Islet precursor cell (in vitro differentiated cells): Measurements from ENCODE around the gene GARNL3.

Source experiments
- DNase-seq: peaks from one replicate; pipeline ENCODE4 v3.0.0-alpha.2; 2018

The GARNL3 gene, protein sequence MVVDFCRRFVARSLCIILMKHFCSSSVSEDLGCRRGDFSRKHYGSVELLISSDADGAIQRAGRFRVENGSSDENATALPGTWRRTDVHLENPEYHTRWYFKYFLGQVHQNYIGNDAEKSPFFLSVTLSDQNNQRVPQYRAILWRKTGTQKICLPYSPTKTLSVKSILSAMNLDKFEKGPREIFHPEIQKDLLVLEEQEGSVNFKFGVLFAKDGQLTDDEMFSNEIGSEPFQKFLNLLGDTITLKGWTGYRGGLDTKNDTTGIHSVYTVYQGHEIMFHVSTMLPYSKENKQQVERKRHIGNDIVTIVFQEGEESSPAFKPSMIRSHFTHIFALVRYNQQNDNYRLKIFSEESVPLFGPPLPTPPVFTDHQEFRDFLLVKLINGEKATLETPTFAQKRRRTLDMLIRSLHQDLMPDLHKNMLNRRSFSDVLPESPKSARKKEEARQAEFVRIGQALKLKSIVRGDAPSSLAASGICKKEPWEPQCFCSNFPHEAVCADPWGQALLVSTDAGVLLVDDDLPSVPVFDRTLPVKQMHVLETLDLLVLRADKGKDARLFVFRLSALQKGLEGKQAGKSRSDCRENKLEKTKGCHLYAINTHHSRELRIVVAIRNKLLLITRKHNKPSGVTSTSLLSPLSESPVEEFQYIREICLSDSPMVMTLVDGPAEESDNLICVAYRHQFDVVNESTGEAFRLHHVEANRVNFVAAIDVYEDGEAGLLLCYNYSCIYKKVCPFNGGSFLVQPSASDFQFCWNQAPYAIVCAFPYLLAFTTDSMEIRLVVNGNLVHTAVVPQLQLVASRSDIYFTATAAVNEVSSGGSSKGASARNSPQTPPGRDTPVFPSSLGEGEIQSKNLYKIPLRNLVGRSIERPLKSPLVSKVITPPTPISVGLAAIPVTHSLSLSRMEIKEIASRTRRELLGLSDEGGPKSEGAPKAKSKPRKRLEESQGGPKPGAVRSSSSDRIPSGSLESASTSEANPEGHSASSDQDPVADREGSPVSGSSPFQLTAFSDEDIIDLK

DNA sequence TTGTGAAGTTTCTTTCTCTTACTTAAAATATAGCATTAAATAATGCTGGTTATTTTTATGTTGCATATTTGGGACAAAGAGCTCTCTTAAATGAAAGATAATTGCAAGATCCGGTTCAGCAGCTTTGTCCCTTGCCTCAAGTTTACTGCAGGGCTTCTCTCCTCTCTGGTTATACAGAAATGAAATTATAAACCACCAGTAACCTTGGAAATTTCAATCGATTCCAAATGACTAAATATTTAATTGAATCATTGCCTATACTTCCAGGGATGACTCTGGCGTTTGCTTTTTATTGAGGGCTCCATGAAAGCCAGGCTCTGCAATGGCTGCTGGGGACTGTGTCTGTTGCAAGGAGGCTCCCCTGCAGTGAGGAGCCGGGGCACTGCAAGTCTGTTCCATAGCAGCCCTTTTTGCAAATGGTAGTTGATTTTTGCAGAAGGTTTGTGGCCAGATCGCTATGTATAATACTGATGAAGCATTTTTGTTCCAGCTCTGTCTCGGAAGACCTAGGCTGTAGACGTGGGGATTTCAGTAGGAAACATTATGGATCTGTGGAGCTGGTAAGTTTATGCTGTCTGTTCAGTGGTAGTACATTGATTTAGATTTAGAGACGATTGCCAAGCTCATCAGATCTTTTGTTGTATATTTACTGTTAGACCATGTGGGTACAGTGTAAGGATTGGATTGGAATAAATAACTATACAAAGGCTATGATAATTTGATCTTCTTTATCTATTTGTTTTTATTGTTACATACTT is at the start of gene GARNL3:
Gene GARNL3, plus strand, starts transcription at position 313 of the 758 bp plus-strand sequence. Its CDS starts 104 bp downstream, at position 417.
- no peak for DNase-seq

DNA sequence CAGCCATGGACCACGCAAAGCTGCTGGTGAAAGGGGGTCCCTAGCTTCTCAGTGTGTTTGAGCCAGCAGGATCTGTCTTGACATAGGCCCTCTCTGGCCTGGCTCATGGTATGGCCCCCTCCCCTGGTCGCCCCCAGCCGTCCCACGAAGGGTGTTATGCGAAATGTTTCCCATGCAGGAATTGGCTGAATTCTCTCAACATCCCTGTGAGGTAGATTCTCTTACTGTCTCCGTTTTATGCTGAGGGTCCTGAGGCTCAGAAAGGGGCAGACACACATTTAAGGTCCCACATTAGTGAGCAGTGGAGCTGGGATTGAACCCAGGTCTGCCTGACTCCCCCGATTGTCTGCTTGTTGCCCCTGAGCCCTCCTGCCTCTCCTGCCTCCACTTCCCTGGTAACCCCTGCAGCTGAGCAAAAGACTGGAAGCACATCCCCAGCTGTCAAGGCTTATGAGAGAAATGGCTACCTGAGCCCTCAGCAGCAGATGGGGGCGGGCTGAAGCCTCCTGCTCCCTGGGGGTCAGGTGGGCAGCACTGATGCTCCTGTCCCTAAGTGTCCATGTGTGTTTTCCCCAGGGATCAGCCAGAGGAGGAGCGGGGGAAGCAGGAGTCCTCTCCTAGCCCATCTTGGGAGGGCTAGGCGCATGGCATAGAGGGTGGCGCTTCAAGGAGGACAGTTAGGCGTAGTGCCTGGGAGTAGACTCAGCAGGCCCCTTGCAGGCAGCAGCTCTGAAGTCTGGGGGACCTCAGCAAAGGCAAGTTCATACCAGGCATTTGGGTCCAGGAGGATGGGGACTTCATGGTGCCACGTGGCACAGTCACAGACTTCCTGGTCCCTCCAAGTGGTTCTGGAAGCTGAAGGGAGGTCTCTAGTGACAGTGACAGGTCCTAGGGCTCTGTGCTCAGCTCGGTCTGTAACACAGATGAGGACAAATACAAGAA is 49.0 kb upstream of the GARNL3 start:
- DNase-seq, result peak; percentile 50

DNA sequence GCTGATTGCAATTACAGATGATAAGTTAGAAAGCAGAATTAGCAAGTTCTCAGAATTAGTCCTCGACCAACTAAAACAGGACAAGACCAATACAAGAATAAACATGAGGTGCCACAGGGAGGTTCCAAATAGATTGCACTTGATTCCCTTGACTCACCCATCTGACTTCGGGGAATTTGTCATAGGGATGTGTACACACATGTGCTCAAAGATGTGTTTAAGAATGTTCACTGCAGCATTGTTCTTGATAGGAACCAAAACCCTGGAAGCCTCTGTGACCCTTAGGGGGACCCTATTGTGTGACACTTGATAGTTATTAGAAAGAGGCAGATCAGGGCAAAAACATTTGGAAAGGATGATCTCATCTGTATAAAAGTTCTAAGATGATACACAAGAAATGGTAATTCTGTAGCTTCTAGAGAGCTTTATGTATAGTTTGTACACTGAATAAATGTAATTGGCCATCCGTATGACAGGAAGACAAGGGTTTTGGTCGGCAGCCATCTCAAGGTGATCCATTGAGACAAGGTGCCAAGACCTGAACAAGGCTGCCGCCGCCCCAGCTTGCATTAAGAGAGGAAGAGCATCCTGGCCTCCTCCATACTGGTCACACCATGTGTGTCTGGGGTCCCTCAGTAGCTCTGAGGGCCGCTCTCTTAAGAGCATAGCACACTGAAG is 48.2 kb upstream of the GARNL3 start:
- DNase-seq, result peak; percentile 13

DNA sequence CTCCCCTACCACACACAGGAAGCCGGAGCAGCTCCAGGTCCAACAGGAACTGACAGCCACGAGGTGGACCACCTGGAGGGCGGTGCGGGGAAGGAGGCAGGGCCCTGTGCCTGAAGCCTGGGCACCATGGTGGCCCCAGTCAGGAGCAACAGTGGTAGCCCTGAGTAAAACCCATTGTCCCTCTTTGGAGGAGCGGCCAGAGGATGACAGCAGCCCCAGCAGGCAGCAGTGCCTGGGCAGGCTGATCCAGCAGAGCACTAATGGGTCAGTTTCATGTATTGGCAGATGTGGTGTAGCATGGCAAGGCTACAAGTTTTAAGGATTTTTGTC is 47.7 kb upstream of the GARNL3 start:
- DNase-seq, result peak; percentile 40

DNA sequence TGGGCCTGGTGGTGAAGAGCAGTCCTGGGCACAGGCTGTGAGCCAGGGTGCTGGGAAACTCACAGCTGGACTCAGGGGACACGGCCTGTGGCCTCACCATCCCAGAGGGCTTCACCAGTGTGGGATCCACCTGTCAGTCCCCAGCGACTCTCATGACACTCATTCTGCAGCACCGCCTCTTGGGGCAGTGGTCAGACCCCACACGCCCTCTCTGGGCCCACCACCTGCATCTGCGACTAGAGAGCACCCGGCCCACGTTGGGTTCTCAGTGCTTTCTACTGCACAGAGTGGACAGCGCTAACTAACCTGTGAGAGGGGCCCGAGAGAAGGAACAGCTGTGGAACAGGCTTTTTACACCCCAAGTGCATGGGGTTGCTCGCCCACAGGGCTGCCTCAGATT is 45.8 kb upstream of the GARNL3 start:
- peak; percentile 54 for DNase-seq

DNA sequence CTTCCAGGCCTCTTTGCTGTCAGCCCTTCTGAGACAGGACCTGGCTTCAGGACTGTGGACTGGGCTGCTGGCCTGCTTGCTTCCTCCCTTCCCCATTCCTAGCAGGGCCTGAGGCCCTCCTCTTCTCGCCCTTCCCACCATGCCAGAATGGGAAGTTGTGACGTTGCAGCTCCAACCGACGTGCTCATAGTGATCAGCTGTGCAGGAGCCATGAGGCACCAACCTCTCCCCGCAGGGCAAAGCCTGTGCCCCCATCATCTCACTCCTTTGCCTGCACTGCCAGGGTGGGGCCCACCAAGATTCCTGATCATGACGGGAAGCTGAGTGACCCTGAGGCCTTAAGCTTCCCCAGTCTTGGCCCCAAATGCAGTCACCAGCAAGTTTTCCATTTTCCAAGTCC is 45.1 kb upstream of the GARNL3 start:
- no peak for DNase-seq

DNA sequence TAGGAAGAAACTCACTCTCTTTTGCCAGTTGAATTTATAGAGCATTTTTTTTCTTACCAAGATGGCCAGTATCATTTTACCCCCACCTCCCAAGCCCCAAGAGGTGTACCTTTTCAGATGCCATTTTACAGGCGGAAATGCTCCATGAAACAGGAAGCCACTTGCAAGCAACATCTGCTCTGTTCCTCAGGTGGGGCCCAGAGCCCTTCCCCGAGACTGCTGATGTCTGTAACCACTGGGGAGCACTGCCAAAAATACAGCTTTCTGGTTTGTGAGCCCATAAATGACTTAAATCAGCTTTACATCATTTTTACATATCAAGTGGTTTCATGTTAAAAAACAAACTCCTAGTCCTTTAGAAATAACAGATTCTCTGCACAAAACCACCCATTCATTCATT is 42.9 kb upstream of the GARNL3 start:
- peak; percentile 33 for DNase-seq

DNA sequence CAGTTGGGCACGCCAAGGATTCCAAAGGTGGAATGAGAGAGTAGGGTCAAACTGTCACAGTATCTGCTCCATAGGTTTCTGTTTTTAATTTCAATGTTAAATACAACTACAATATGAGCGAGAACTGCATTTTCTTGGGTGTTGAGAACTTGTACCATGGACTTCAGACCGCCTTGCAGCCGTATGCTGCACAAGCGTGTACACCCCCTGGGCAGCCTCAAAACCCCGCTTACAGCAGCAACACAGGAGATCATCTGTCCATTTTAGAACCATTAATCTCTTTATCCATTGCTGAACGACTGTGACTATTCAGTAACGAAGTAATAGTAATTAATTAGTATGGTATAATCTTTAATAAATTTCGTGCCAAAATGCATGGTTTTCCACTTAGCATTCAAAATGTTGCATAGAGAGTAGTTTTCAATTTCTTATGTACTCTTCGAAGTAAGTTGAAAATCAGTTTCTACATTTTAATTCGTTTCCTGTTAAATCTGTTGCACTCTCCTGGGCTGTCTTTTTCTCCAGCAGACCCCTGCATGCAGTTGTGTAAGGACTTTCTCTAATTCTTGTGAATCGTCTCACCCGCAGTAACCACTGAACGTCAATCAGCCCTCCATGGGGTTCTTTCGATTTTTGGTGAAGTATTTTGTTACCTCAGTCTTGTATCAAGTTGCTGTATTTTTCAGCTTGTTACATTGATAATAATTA is 42.0 kb upstream of the GARNL3 start:
- DNase-seq, result peak; percentile 14

DNA sequence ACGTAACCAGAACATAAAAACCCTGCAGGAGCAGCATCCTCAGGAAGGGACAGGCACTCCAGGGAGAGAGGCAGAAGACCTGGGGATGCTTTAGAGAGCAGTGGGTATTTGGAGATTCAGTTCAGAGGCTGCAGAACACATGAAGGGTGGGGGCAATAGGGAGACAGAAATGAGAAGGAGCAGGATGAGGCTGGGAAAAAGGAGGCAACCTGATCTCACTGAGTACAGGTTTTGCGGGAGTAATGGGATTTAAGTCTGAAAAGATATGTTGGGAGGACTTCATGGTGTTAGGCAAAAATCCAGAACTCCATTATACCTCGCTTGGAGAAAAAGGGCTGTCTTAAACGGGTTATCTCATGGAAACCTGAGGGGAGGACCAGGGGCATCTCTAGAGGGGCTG is 41.3 kb upstream of the GARNL3 start:
- peak; percentile 25 for DNase-seq

DNA sequence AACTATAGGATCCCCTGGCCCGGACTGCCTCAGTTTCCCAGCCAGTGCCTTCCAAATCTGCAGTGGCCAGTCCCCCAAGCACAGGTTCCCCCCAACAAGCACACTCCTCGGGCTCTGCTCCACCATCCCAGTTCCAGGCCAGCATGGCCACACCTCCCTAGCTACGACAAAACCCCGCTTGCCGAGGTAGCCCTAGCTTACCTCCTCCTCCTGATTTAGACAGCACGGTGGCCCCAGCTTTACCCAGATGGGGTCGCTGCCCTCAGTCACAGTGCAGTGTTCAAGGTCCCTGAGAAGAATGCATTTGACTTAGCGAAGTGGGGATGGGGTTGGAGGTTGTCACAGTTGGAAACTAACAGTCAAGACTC is 40.8 kb upstream of the GARNL3 start:
- DNase-seq, result no peak

DNA sequence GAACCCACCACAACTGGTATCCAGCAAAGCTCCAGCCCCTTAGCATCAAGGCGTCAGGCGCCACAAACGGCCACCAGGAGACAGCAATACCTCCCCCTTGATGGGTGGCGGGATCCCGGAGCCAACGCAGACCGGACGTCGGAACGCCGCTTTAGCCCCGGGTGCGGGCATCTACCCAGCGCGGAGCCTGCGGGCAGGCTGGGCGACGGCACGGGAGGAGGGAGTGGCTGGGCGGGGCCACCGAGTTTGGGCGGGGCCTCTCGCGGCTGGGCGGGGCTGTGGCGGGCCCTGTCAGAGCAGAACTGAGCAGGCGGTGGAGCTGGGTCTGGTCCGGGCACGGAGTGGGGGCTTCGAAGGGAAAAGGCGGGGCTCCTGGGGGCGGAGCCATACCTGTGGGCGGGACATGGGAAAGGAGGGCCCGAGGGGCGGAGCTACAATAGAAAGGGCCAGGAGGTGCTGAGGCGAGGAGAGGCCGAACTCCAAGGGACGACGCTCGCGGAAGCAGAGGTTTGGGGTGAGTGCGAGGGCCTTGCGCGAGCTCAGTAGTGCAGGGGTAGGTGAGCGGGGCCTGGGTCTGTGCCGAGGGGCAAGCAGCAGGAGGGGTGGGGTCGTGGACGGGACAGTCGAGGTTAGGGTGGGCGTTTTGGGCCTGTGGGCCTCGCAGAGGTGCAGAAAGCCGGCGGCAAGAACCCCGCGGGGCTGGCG is 40.2 kb upstream of the GARNL3 start:
- DNase-seq, result peak; percentile 97

DNA sequence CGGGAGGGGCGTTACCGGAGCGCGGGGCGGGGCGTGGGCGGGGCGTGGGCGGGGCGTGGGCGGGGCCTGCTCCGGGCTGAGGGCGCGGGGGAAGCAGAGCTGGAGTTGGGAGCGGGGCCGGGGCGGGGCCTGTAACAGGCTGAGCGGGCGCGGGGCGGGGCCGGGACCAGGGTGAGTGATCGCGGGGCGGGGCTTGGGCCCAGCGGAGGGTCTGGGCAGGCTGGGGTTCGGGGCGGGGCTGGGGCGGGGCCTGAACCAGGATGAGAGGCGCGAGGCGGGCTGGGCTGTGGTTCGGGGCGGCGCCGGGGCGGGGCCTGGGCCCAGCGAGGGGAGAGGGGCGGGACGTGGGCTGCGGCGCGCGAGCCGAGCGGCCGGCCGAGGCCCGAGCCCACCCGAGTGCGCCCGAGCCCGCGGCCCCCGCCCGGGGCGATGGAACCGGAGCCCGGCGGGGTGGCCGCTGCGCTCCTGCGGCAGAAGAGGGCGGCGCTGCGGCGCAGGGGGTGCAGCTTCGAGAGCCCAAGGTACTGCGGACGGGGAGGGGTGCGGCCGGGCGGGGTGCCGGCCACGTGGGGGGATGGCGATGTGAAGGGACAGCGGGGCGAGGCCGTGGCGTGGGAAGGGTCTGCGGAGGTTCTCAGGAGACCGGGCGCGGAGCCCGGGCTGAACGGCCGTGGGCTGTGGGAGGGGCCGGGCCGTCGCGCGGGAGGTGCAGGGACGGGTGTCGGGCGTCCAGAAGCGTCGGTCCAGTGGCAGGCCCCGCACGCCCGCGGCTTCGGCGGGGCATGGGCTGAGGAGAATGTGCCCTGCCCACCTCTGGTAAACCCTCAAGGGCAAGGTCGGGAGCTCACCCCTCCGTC is 39.5 kb upstream of the GARNL3 start:
- DNase-seq, result peak; percentile 96

DNA sequence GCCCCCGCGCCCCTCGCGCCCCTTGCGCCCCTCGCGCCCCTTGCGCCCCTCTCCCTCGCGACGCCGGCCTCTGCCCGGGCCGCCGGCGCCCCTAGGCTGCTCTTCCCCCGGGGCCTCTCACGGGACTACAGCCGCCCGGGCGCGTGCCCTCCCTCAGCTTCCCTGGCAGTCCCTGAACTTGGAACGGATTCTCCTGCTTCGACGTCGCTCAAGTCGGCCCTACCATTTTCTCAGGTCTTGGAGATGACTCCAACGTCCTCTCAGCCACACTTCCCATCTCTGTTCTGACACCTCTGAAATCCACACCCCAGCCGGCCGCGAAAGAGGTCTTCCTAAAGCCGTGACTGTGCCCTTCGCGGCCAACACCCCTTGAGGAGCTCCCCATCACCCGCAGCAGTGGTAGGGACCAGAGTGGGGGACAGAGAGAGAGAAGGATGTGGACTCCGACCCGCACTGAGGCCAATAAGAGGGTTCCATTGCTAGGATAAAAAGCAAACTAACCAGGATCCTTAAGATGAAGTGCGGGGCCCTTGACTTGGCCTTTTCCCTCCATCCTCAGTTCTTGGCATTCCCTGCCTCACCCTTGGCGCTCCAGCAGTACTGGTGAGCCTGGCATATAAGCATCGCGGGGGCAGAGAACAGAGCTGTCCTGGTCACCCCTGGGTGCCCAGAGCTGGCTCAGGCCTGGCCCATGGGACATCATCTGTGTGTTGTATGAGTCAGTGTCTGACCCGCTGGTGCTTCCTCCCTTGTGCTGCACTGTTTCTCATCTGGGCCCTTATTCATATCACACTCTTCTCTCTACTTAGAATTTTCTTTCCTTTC is 38.6 kb upstream of the GARNL3 start:
- DNase-seq, result peak; percentile 49

DNA sequence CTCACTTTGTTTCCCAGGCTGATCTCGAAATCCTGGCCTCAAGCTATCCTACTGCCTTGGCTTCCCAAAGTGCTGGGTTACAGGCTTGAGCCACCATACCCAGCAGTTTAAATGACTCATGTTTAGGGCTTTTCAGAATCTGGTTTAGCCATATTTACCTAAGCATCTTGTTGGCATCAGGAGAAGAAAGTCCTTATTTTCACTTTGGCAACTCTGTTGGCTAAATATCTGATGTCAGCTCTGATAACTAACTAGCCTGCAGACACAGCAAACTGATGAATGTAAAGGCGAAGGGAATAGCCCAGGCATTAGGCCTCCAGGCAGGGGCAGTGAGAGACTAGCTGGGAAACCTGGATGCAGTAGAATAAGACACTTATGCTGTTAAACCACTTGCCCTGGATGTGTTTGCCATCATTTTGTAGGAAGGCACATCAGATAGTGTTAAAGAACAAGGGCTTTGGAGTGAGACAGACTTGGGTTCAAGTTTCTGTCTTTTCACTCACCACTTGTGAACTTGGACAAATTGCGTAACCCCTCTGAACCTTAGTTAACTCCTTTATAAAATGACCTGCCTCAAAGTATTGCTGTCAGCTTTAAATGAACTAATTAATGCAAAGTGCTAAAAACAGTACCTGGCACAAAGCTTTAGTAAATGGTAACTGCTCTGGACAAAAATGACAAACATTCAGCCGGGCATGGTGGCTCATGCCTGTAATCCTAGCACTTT is 34.7 kb upstream of the GARNL3 start:
- DNase-seq, result peak; percentile 51

DNA sequence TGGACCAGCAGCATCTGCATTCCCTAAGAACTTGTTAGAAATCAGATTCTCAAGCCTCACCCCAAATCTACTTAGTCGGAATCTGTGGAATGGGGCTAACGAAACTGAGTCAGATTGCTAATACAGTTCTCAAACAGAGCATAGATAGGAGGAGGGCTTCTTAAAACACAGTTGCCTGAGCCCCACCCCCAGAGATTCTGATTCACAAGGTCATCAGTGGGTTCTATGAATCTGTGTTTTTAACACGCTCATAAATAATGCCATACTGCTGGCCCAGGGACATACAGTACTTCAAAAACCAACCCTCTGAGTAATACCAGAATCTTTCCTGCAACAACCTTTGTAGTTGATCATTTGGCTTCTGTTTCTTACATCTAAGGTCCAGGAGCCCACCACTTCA is 32.9 kb upstream of the GARNL3 start:
- DNase-seq, result no peak

DNA sequence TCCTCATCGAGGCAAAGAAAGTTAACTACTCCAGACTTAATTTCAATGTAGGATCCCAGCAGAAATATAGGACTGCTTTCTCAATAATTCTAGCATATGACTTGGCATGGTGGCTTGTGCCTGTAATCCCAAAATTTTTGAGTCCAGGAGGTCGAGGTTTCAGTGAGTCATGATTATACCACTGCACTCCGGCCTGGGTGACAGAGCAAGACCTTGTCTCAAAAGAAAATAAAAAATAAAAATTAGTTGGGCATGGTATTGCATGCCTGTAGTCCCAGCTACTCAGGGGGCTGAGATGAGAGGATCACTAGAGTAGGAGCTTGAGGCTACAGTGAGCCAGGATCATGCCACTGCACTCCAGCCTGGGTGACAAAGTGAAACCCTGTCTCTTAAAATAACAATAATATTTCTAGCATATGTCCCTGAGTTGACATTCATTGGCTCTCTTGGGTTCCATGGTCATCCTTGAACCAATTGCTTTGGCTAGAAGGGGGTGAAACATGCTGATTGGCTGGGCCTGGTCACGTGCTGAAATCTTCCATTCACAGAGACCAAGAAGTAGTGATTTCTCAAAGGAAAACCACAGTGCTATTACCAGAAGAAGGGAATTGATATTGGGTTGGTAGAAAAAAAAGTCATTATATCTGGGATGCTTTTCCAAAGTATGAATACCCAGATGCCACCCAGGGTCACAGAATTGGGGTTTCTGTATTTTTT is 31.6 kb upstream of the GARNL3 start:
- no peak for DNase-seq

DNA sequence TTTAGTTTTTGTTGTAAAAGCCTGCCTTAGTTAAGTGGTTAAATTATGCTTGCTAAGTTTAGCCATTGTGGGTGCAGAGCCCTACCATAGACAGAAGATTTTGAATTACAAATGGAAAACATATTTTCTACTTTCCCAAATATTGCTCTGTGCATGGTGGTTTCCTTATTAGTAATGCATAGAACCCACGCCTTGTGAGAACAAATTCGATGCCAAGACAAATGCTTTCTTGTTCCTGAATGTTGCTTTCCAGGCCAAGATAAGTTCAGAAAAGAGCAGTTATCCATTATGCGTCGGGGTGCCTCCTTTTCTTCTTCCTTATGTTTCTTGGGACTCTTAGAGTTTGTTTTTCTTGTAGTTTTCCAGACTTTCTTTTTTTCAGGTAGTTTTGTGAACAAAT is 31.0 kb upstream of the GARNL3 start:
- DNase-seq, result no peak
